Measurements from ENCODE around the gene UBA5. TPM values are rescaled to one million over a fixed set of nuclear protein-coding genes. Genes with fewer than 3 reads are reported as not detected.

The UBA5 gene
- total RNA-seq, 2 experiments from 2014 or later = 35.4 to 39.2 TPM

DNA sequence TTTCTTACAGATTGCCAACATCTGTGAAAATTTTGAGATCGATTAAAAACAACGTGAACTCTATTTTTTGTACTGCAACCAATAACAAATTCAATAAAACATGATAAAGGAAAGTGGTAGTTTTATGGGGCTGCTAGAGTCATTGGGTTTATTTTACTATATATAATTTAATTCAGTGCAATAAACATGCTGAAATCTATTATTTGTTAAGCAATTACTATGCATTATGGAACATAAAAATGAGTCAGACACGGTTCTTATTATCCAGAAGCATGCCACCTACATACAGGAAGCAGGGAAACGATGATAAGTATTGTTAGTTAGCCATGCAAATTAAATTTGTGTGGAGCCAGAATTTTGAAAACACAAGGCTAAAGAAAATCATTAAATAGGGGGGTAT lies 34.9 kb downstream of the UBA5 start:
- ChIA-PET POLR2A (no interaction called here), CTCF (no interaction called here)
- ATAC-seq (ENCODE audit: poor library complexity) = no peak
- Histone ChIP-seq H3K4me1 (ENCODE audit: insufficient read depth, low read length) (no peaks in the 10 kb centered on the region), H3K4me3 (ENCODE audit: low read length) (no peak overlapping the region), H3K27me3 (ENCODE audit: control insufficient read depth in 1 of 2, insufficient read depth in 2 of 2, low read length in 2 of 2) (no peaks in the 10 kb centered on the region), H3K9me3 (ENCODE audit: control insufficient read depth in 1 of 2, insufficient read depth in 1 of 2, low read length in 2 of 2) (no peaks in the 10 kb centered on the region), H3K36me3 (ENCODE audit: insufficient read depth, low read length) (peaks cover 80% of the 10 kb centered on the region), H3K27ac (ENCODE audit: low read depth in 1 of 2, low read length in 2 of 2) (no peak overlapping the region)
- Mint-ChIP-seq H3K4me1 (ENCODE audit: low read depth) (no peaks in the 10 kb centered on the region), H3K27me3 (no peaks in the 10 kb centered on the region), H3K36me3 (ENCODE audit: low read depth) (peaks cover 84% of the 10 kb centered on the region), H3K27ac (no peak overlapping the region), H3K9me3 (no peaks in the 10 kb centered on the region), H3K4me3 (no peak overlapping the region)
- no peak for DNase-seq
- intact Hi-C loops (cut with DNase I, micrococcal nuclease) = loop anchor here in 1 of 2 experiments (10.0 kb wide), 1 partner anchor 190 kb away; no protein-coding TSS in a partner anchor
- TF ChIP-seq, protein P1, sequence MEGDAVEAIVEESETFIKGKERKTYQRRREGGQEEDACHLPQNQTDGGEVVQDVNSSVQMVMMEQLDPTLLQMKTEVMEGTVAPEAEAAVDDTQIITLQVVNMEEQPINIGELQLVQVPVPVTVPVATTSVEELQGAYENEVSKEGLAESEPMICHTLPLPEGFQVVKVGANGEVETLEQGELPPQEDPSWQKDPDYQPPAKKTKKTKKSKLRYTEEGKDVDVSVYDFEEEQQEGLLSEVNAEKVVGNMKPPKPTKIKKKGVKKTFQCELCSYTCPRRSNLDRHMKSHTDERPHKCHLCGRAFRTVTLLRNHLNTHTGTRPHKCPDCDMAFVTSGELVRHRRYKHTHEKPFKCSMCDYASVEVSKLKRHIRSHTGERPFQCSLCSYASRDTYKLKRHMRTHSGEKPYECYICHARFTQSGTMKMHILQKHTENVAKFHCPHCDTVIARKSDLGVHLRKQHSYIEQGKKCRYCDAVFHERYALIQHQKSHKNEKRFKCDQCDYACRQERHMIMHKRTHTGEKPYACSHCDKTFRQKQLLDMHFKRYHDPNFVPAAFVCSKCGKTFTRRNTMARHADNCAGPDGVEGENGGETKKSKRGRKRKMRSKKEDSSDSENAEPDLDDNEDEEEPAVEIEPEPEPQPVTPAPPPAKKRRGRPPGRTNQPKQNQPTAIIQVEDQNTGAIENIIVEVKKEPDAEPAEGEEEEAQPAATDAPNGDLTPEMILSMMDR (IDR thresholded peaks at IDR 0.05) = no peak

DNA sequence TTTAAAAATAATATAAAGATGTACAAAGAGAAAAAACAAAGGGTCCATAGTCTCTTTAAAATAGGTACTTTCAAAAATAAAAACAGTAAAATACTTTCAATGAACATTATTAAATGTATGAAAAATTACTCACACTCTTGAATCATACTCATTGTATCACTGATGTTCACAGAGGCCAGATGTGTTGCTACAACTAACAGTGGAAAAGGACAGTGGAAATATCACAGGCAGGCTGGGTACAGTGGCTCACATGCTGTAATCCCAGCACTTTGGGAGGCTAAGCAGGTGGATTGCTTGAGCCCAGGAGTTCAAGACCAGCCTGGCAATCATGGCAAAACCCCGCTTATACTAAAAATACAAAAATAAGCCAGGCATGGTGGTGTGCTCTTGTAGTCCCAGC lies 35.3 kb downstream of the UBA5 start:
- CTCF ChIA-PET = no interaction called here
- intact Hi-C loops (cut with DNase I, micrococcal nuclease) = loop anchor here in 1 of 2 experiments (10.0 kb wide), 1 partner anchor 191 kb away; no protein-coding TSS in a partner anchor
- ATAC-seq (ENCODE audit: poor library complexity) (no peak), DNase-seq (no peak)
- Mint-ChIP-seq H3K27me3 (no peaks in the 10 kb centered on the region), H3K4me3 (no peak overlapping the region), H3K4me1 (ENCODE audit: low read depth) (no peaks in the 10 kb centered on the region), H3K27ac (no peak overlapping the region), H3K9me3 (no peaks in the 10 kb centered on the region), H3K36me3 (ENCODE audit: low read depth) (peaks cover 83% of the 10 kb centered on the region)
- H3K36me3 ChIP-seq (ENCODE audit: insufficient read depth, low read length) = peaks cover 80% of the 10 kb centered on the region
- H3K27me3 ChIP-seq (ENCODE audit: control insufficient read depth in 1 of 2, insufficient read depth in 2 of 2, low read length in 2 of 2) = no peaks in the 10 kb centered on the region
- H3K9me3 ChIP-seq (ENCODE audit: control insufficient read depth in 1 of 2, insufficient read depth in 1 of 2, low read length in 2 of 2) = no peaks in the 10 kb centered on the region
- H3K4me3 ChIP-seq (ENCODE audit: low read length) = no peak overlapping the region
- H3K4me1 ChIP-seq (ENCODE audit: insufficient read depth, low read length) = no peaks in the 10 kb centered on the region
- POLR2A ChIA-PET = no interaction called here
- H3K27ac ChIP-seq (ENCODE audit: low read depth in 1 of 2, low read length in 2 of 2) = no peak overlapping the region
- TF ChIP-seq, protein P1 (IDR thresholded peaks at IDR 0.05) = no peak

DNA sequence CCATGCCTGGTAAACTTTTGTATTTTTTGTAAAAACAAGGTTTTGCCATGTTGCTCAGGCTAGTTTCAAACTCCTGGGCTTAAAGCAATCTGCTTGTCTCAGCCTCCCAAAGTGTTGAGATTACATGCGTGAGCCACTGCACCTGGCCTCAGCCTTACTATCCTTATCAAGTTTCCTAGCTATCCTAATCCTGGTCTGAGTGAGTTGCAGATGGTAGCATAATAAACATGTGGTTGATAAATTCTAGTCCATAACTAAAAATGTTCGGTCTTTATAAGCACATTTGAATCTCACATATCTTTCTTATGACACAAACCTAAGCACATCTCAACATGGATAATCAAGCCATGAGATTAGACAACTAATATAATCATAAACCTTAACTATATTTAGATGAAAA lies 43.6 kb downstream of the UBA5 start:
- Mint-ChIP-seq H3K27ac (no peak overlapping the region), H3K36me3 (ENCODE audit: low read depth) (peaks cover 91% of the 10 kb centered on the region), H3K4me3 (no peak overlapping the region), H3K27me3 (no peaks in the 10 kb centered on the region), H3K9me3 (no peaks in the 10 kb centered on the region), H3K4me1 (ENCODE audit: low read depth) (peaks cover 7% of the 10 kb centered on the region)
- CTCF ChIA-PET = no interaction called here
- Histone ChIP-seq H3K4me3 (ENCODE audit: low read length) (no peak overlapping the region), H3K27me3 (ENCODE audit: control insufficient read depth in 1 of 2, insufficient read depth in 2 of 2, low read length in 2 of 2) (no peaks in the 10 kb centered on the region), H3K36me3 (ENCODE audit: insufficient read depth, low read length) (peaks cover 76% of the 10 kb centered on the region), H3K4me1 (ENCODE audit: insufficient read depth, low read length) (no peaks in the 10 kb centered on the region), H3K27ac (ENCODE audit: low read depth in 1 of 2, low read length in 2 of 2) (no peak overlapping the region), H3K9me3 (ENCODE audit: control insufficient read depth in 1 of 2, insufficient read depth in 1 of 2, low read length in 2 of 2) (no peaks in the 10 kb centered on the region)
- POLR2A ChIA-PET = no interaction called here
- no peak for DNase-seq
- TF ChIP-seq, protein P1 (IDR thresholded peaks at IDR 0.05) = no peak
- intact Hi-C loops (cut with DNase I, micrococcal nuclease) = no loop called here
- no peak for ATAC-seq (ENCODE audit: poor library complexity)
